8988T (cell line): ENCODE results near the gene TGFBR2.

ENCODE experiments used
- DNase-seq: peaks from one replicate; pipeline ENCODE4 v3.0.0; 2011

The TGFBR2 gene

GRCh38 chr3:30606301-30607031 is at the start of gene TGFBR2:
TGFBR2 (plus strand) TSS chr3:30606601; CDS start chr3:30606884, 283 bp downstream.
- peak; percentile 66 for DNase-seq

- DNase-seq, result no peak
Observed at GRCh38 chr3:30557746-30558303, 48.6 kb upstream of the TGFBR2 start.

- no peak for DNase-seq
Observed at GRCh38 chr3:30563956-30564355, 42.4 kb upstream of the TGFBR2 start.

DNA sequence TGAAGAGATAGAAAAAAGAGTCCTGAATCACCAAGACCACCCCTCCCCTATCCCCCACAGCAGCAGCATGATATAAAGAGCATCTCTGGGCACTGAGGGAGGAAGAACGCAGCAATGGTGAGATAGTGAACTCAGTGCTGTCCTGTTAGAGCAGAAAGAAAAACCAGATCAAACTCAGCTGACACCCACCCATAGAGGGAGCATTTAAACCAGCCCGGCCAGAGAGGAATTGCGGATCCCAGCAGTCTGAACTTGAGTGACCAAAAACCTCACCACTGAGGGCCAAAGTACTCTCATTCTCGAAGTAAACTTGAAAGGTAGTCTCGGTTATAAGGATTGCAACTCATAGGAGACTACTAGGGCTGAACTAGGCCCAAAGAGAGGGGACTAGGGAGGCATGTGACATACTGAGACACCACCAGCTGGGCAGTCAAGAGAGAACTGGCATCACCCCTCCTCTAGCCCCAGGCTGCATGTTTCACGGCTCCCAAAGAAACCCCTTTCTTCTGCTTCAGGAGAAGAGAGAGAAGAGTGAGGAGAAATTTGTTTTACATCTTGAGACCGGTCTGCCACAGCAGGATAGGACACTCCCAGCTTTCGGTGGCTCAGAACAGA is 39.2 kb upstream of the TGFBR2 start:
- DNase-seq, result no peak

GRCh38 chr3:30576946-30577345 is 29.5 kb upstream of the TGFBR2 start:
- no peak for DNase-seq

DNA sequence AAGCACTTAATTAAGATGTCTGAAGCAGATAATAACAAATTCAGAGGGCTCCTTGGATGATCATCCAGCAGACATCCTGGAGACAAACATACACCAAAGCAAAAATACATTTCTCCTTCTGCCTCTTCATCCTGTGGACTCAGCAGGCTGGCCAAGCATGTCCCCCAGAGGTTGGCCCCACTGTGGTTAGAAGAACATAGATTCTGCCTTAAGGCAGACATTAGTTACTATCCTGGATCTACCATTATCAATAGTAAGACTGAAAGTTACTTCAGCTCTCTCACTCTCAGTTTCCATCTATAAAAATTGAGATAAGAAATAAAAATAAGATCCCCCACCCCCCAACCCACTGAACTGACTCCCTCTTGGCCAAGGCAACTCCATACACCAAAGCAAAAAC is 28.6 kb upstream of the TGFBR2 start:
- DNase-seq, result no peak

- DNase-seq, result no peak
Observed at GRCh38 chr3:30578479-30578878, 27.9 kb upstream of the TGFBR2 start.

DNA sequence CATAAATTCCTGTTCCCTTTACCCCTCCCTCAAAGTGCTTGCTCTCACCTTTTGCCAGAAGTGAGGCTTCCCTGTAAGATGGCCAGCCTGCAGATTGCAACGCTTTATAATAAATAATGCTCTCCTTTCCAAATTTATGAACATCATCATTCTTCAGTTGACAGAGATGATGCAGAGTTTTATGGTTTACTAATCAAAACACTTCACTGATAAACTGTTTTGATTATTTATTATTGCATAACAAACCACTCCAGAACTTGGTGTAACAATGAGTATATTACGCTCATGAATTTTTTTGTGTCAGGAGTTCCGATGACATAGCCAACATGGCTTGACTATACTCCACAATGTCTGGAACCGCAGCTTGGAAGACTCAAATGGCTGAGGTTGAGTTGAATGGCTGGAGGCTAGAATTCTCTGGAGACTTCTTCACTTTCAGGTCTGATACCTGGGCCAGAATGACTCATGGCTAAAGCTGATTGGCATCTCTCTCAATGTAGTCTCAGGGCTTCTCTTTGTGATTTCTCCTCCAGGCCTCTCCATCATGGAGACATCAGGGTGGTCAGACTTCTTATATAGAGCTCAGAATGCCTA is 27.3 kb upstream of the TGFBR2 start:
- DNase-seq, result no peak

- no peak for DNase-seq
Observed at GRCh38 chr3:30581067-30581585, 25.3 kb upstream of the TGFBR2 start.

GRCh38 chr3:30581982-30582381 is 24.4 kb upstream of the TGFBR2 start:
- no peak for DNase-seq

- DNase-seq, result no peak
Observed at GRCh38 chr3:30583973-30584372, 22.4 kb upstream of the TGFBR2 start.

DNA sequence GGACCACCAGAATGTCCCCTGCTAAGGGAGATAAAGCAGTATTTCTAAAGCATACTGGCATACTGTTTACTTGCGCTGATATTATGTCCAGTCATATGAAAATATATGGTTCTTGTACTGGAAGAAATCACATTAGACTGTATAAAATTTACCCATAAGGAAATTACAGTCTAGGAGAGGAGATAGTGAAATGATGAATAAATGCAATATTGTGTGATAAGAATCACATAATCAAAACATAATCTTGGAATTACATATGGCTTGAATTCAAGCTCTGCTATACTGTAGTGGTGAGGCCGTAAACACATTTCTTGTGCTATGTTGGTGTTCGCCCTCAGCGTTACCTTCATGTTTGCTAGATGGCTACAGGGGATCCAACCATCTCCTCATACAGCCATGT is 20.7 kb upstream of the TGFBR2 start:
- DNase-seq, result no peak

- DNase-seq, result no peak
Observed at GRCh38 chr3:30586096-30586805, 20.1 kb upstream of the TGFBR2 start.

DNA sequence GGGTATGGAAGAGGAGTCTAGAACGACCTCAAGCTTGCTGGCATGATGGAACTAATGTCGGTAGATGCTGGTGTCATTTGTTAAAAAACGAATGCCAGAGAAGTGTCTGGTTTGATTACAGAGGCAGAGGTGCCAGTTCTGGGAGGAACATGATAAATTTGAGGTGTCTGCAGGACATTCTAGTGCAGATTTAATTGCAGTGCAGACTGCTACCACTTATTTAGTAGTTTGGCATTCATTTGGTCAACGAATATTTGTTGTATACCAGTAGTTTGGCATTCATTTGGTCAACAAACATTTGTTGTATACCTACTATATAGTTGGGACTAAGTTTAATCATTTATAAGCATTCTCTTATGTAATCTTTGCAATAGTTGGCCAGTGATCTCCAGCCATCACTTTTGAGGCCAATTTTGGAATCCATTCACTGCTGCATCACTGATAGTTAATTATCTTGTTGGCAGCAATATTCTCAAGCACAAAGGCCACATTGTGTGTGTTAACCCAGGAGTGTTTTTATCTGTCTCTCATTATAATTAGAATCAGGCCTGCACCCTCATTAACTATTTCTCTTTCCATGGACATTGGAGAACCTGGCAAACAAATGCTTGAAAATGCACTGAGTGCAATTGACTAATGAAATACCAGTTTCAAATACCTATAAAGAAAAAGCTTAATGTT is 19.5 kb upstream of the TGFBR2 start:
- DNase-seq, result no peak

GRCh38 chr3:30587904-30588303 is 18.5 kb upstream of the TGFBR2 start:
- no peak for DNase-seq

- no peak for DNase-seq
Observed at GRCh38 chr3:30596152-30596551, 10.2 kb upstream of the TGFBR2 start.

GRCh38 chr3:30597131-30597768 is 9.2 kb upstream of the TGFBR2 start:
- no peak for DNase-seq

- DNase-seq, result no peak
Observed at GRCh38 chr3:30597769-30598134, 8.6 kb upstream of the TGFBR2 start.

- no peak for DNase-seq
Observed at GRCh38 chr3:30598668-30599545, 7.5 kb upstream of the TGFBR2 start.

- no peak for DNase-seq
Observed at GRCh38 chr3:30600572-30600971, 5.8 kb upstream of the TGFBR2 start.

GRCh38 chr3:30602946-30603345 is 3.5 kb upstream of the TGFBR2 start:
- DNase-seq, result no peak
